Breast epithelium (tissue), 3 donors: Measurements from ENCODE around the gene UBE2G1.

Experiments used
- POLR2AphosphoS5 ChIP-seq, 3 donors: sonication (generic); formaldehyde crosslinking; IDR thresholded peaks; one replicate each; pipeline ENCODE4 v1.6.1; 2017; ENCODE audit warnings: antibody characterized with exemption in 3 of 3
- TF ChIP-seq, protein P1 (sequence below), 3 donors: fragments of 450-650 bp; IDR thresholded peaks; one replicate each; pipeline ENCODE4 v1.5.1; 2016 to 2017; ENCODE audit warnings: antibody characterized with exemption in 3 of 3, mild to moderate bottlenecking in 3 of 3, moderate library complexity in 3 of 3

DNA sequence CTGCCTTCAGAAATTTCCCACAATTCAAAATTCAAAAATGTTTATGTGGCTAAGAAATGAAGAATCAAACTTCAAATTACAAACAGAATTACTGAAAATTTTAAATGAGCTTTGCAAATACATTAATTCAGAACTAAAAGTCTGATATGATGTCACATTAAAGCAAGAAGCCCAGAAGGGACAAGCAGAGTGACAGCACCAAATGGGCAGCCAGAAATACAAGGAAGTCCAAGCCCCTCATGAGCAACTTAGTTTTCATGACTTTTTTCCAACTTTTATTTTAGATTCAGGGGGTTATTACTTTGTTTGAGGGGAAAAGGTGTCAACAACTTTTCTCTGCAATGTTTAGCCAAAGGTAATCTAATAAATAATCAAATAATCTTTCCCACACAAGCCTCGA is 21.5 kb downstream of the UBE2G1 start:
- TF ChIP-seq, protein P1, sequence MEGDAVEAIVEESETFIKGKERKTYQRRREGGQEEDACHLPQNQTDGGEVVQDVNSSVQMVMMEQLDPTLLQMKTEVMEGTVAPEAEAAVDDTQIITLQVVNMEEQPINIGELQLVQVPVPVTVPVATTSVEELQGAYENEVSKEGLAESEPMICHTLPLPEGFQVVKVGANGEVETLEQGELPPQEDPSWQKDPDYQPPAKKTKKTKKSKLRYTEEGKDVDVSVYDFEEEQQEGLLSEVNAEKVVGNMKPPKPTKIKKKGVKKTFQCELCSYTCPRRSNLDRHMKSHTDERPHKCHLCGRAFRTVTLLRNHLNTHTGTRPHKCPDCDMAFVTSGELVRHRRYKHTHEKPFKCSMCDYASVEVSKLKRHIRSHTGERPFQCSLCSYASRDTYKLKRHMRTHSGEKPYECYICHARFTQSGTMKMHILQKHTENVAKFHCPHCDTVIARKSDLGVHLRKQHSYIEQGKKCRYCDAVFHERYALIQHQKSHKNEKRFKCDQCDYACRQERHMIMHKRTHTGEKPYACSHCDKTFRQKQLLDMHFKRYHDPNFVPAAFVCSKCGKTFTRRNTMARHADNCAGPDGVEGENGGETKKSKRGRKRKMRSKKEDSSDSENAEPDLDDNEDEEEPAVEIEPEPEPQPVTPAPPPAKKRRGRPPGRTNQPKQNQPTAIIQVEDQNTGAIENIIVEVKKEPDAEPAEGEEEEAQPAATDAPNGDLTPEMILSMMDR (IDR thresholded peaks at IDR 0.05) = no peak
- no peak for TF ChIP-seq POLR2AphosphoS5 (IDR thresholded peaks at IDR 0.05)
